ENCODE measurements around the gene ZNF142.
A peak's percentile ranks its signal among the peaks of the same experiment; 100 is the strongest.

Gene ZNF142

GRCh38 chr2:218659258-218659987 lies at the start of gene ZNF142, which contains the start of gene BCS1L:
TSS of gene ZNF142 (minus strand) at chr2:218659623. CDS start at chr2:218656429, 3,194 bp downstream.
TSS of gene BCS1L (plus strand) at chr2:218659683. CDS start at chr2:218660988, 1,305 bp downstream.
- DNase-seq, result peak; percentile 92

- DNase-seq, result no peak
Measured at GRCh38 chr2:218708086-218708485, 48.7 kb upstream of the ZNF142 start.

GRCh38 chr2:218703341-218703740 lies 43.9 kb upstream of the ZNF142 start:
- no peak for DNase-seq

GRCh38 chr2:218701806-218702205 lies 42.4 kb upstream of the ZNF142 start:
- DNase-seq, result no peak

- no peak for DNase-seq
Measured at GRCh38 chr2:218698885-218699284, 39.5 kb upstream of the ZNF142 start.

- DNase-seq, result no peak
Measured at GRCh38 chr2:218694405-218695145, 35.2 kb upstream of the ZNF142 start.

GRCh38 chr2:218691234-218691633 lies 31.8 kb upstream of the ZNF142 start:
- DNase-seq, result peak; percentile 58

GRCh38 chr2:218687400-218688060 lies 28.1 kb upstream of the ZNF142 start:
- DNase-seq, result peak; percentile 80

GRCh38 chr2:218680061-218680460 lies 20.6 kb upstream of the ZNF142 start:
- no peak for DNase-seq

- peak; percentile 51 for DNase-seq
Measured at GRCh38 chr2:218679119-218679518, 19.7 kb upstream of the ZNF142 start.

- peak; percentile 89 for DNase-seq
Measured at GRCh38 chr2:218671654-218672566, 12.5 kb upstream of the ZNF142 start, which contains the start of the genes RNF25 and STK36. TSS of gene RNF25 (minus strand) at chr2:218672002. CDS start at chr2:218671970, 32 bp downstream. TSS of gene STK36 (plus strand) at chr2:218672086. CDS start at chr2:218672830, 744 bp downstream.

GRCh38 chr2:218671097-218671653 lies 11.8 kb upstream of the ZNF142 start:
- DNase-seq, result peak; percentile 24

- DNase-seq, result no peak
Measured at GRCh38 chr2:218664653-218665052, 5.2 kb upstream of the ZNF142 start.

GRCh38 chr2:218663901-218664300 lies 4.5 kb upstream of the ZNF142 start:
- DNase-seq, result no peak

- no peak for DNase-seq
Measured at GRCh38 chr2:218662827-218663226, 3.4 kb upstream of the ZNF142 start.

GRCh38 chr2:218662377-218662776 lies 3.0 kb upstream of the ZNF142 start:
- no peak for DNase-seq

- no peak for DNase-seq
Measured at GRCh38 chr2:218659988-218660358, 550 bp upstream of the ZNF142 start.

GRCh38 chr2:218658671-218659257 lies 659 bp downstream of the ZNF142 start:
- peak; percentile 44 for DNase-seq

GRCh38 chr2:218655751-218656150 lies 3.7 kb downstream of the ZNF142 start:
- DNase-seq, result no peak

- no peak for DNase-seq
Measured at GRCh38 chr2:218648787-218649100, 10.7 kb downstream of the ZNF142 start.

- peak; percentile 50 for DNase-seq
Measured at GRCh38 chr2:218648088-218648786, 11.2 kb downstream of the ZNF142 start.
